Mucosa of descending colon (tissue), 3 donors: ENCODE measurements around the gene TMSB15C. TPM values are rescaled to one million over a fixed set of nuclear protein-coding genes. Genes with fewer than 3 reads are reported as not detected.
"Not testable (repeated sequence)": the region's sequence is repeated elsewhere in the genome, so short reads cannot be mapped to it uniquely, and the experiment has no call there.

Experiments
- ATAC-seq: fragments of 200-7000 bp; cut with Tn5 transposase; one replicate; pipeline ENCODE4 v1.9.1; 2020; ENCODE audit warnings: mild to moderate bottlenecking, moderate library complexity
- DNase-seq, 3 donors: peaks; one replicate each; pipeline ENCODE4 v3.0.0-alpha.2; 2020
- H3K36me3 ChIP-seq: fragments of 200-600 bp; one replicate; pipeline ENCODE4 v1.8.0; 2021; ENCODE audit warnings: low read depth, mild to moderate bottlenecking
- H3K4me1 ChIP-seq: fragments of 200-600 bp; one replicate; pipeline ENCODE4 v1.8.0; 2021; ENCODE audit warnings: low read depth, mild to moderate bottlenecking
- H3K4me3 ChIP-seq: fragments of 200-600 bp; one replicate; pipeline ENCODE4 v1.8.0; 2021; ENCODE audit warnings: mild to moderate bottlenecking
- H3K9me3 ChIP-seq: fragments of 200-600 bp; one replicate; pipeline ENCODE4 v1.8.0; 2021; ENCODE audit warnings: mild to moderate bottlenecking
- CTCF ChIP-seq: fragments of 200-600 bp; IDR thresholded peaks from one replicate; pipeline ENCODE4 v1.8.0; 2022; ENCODE audit warnings: antibody characterized with exemption, mild to moderate bottlenecking
- intact Hi-C, 2 donors: fragments of 100-400 bp; cut with DNase I in 1 of 2; cut with micrococcal nuclease in 1 of 2; formaldehyde crosslinking; loops; one replicate each; pipeline versions ENCODE4 v1.11.0 to v1.11.1; 2022; cut with DNase I, micrococcal nuclease
- total RNA-seq, 3 donors: library from RNA; stranded (reverse); fragmentation: NEBNext Ultra II Directional in 2 of 3; extraction: Animal tissue kit (Norgen Biotek cat#: 25700) in 2 of 3; gene quantifications; one replicate each; pipeline versions ENCODE4 v1.2.1 to v1.2.4, GENCODE V29; 2021 to 2023
- donor health status: DM: no; HTN: no; CAD: no; lungs with moderate emphysema.
- donor health status: DM: no; HTN: no; CAD: no.
- donor health status: DM: no; HTN: yes; CAD: no.

The TMSB15C gene
- total RNA-seq, 3 donors from 2014 or later, result 0.84 to 2.6 (median 0.87) TPM

GRCh38 chrX:104084063-104084462, 8.0 kb upstream of the TMSB15C start:
- ATAC-seq (no peak), DNase-seq (peak in 1 of 3 donors; percentile 28)
- H3K9me3 ChIP-seq, result no peaks in the 10 kb centered on the region
- no peaks in the 10 kb centered on the region for H3K4me1 ChIP-seq
- no peak overlapping the region for H3K4me3 ChIP-seq
- no peaks in the 10 kb centered on the region for H3K36me3 ChIP-seq
- intact Hi-C loops, result no loop called here
- no peak for TF ChIP-seq CTCF

GRCh38 chrX:104077854-104078253, 1.8 kb upstream of the TMSB15C start:
- DNase-seq, H3K36me3 ChIP-seq, intact Hi-C loops, H3K9me3 ChIP-seq, ATAC-seq, H3K4me3 ChIP-seq, H3K4me1 ChIP-seq: not testable (repeated sequence)

- DNase-seq, H3K4me3 ChIP-seq, H3K36me3 ChIP-seq, H3K4me1 ChIP-seq, intact Hi-C loops, H3K9me3 ChIP-seq, ATAC-seq: not testable (repeated sequence)
Observed at GRCh38 chrX:104062636-104063035, 13.4 kb downstream of the TMSB15C start.

- H3K4me1 ChIP-seq, H3K4me3 ChIP-seq, H3K36me3 ChIP-seq, ATAC-seq, intact Hi-C loops, H3K9me3 ChIP-seq, DNase-seq: not testable (repeated sequence)
Observed at GRCh38 chrX:104054956-104055355, 21.1 kb downstream of the TMSB15C start.

GRCh38 chrX:104047171-104047570, 28.9 kb downstream of the TMSB15C start:
- TF ChIP-seq CTCF, result no peak
- intact Hi-C loops, result no loop called here
- no peak for DNase-seq
- Histone ChIP-seq H3K36me3 (no peaks in the 10 kb centered on the region), H3K4me3 (no peak overlapping the region), H3K9me3 (no peaks in the 10 kb centered on the region), H3K4me1 (no peaks in the 10 kb centered on the region)
- no peak for ATAC-seq

GRCh38 chrX:104045642-104046041, 30.4 kb downstream of the TMSB15C start:
- no peaks in the 10 kb centered on the region for H3K4me1 ChIP-seq
- intact Hi-C loops, result no loop called here
- no peak for TF ChIP-seq CTCF
- DNase-seq, result no peak
- no peaks in the 10 kb centered on the region for H3K9me3 ChIP-seq
- H3K36me3 ChIP-seq, result no peaks in the 10 kb centered on the region
- no peak overlapping the region for H3K4me3 ChIP-seq
- no peak for ATAC-seq

GRCh38 chrX:104041003-104041402, 35.0 kb downstream of the TMSB15C start:
- DNase-seq, result no peak
- H3K4me1 ChIP-seq, result no peaks in the 10 kb centered on the region
- no peaks in the 10 kb centered on the region for H3K9me3 ChIP-seq
- intact Hi-C loops, result no loop called here
- no peak overlapping the region for H3K4me3 ChIP-seq
- ATAC-seq, result no peak
- H3K36me3 ChIP-seq, result no peaks in the 10 kb centered on the region
- TF ChIP-seq CTCF, result no peak
